Measurements from ENCODE around the gene TCF7L1. TPM values are rescaled to one million over a fixed set of nuclear protein-coding genes. Genes with fewer than 3 reads are reported as not detected.

TCF7L1 gene
- total and polyA plus RNA-seq, 2 of the 13 experiments (the other 11 are each of a cell fraction or from before 2014, with no cell fraction given), result 0.04 to 0.15 TPM

DNA sequence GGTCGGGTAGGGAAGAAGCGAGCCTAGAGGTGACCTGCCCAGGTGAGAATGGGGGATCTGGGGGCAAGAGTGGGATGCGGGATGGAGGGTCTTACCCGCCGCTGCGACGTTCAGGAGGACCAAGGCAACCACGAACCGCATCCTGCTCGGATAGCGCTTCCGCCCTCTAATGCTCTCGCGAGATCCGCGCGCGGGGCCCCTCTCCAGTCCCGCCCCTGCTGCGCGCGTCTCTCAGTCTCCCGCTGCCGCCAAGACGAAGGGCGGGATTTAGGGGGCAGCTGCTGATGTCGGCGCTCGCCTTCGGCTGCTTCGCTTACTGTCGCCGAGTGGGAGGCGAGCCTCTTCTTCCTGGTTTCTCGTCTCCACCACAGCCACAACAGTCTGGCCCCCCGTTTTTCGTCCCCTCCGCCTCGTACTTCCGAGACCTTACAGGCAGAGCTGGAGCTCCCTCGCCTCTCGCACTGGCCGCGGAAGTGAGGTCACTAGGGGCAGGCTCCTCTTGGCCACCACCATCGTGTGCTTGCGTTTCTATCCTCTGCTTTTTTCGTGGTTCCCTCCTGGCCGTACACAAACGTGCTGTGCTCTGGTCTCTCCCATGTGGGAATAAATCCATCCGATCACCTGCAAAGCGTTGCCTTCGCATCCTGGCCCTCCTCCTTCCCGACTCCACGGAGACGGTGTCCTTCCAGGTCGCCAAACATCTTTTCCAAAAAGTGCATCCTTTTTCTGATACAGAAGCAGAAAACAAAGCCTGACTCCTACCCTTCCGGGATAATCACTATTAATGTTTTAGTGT is 194.8 kb downstream of the TCF7L1 start, which contains the start of gene TGOLN2 (continued):
- TF ChIP-seq SRSF4 (IDR thresholded peaks at IDR 0.05; ENCODE audit: low read depth, low read length, poor library complexity, severe bottlenecking), result no peak
- TF ChIP-seq ZFP82 (CRISPR knock-in tag; IDR thresholded peaks at IDR 0.05; ENCODE audit: borderline replicate concordance), result no peak; the same call in 1 of the 2 replicates
- TF ChIP-seq ZNF879 (CRISPR knock-in tag; IDR thresholded peaks at IDR 0.05), result no peak; the same call in 1 of the 2 replicates
- TF ChIP-seq MTF1 (CRISPR knock-in tag; IDR thresholded peaks at IDR 0.05), result peak; percentile 88
- no peak for TF ChIP-seq SOX6 (IDR thresholded peaks at IDR 0.05)
- TF ChIP-seq SOX6 (CRISPR knock-in tag; IDR thresholded peaks at IDR 0.05), result peak; percentile 83
- peak; percentile 75 for TF ChIP-seq HNRNPLL (IDR thresholded peaks at IDR 0.05; ENCODE audit: low read depth, low read length, poor library complexity, severe bottlenecking)
- peak; percentile 47 for TF ChIP-seq CTCF (CRISPR knock-in tag; IDR thresholded peaks at IDR 0.05)
- TF ChIP-seq CREM (IDR thresholded peaks at IDR 0.05), result peak; percentile 87
- TF ChIP-seq CREM (CRISPR knock-in tag; IDR thresholded peaks at IDR 0.05), result no peak
- TF ChIP-seq ETV5 (CRISPR knock-in tag; IDR thresholded peaks at IDR 0.05; ENCODE audit: borderline replicate concordance), result peak; percentile 89
- peak; percentile 83; the same call in 1 of the 2 replicates for TF ChIP-seq ZNF124 (CRISPR knock-in tag; IDR thresholded peaks at IDR 0.05)
- TF ChIP-seq FLYWCH1 (CRISPR knock-in tag; IDR thresholded peaks at IDR 0.05), result no peak
- TF ChIP-seq ZNF430 (CRISPR knock-in tag; IDR thresholded peaks at IDR 0.05), result peak; percentile 96
- TF ChIP-seq TFAP4 (IDR thresholded peaks at IDR 0.05; ENCODE audit: borderline replicate concordance, low read depth), result peak; percentile 66; the same call in 1 of the 2 replicates
- peak; percentile 98 for TF ChIP-seq YEATS2 (CRISPR knock-in tag; IDR thresholded peaks at IDR 0.05; ENCODE audit: borderline replicate concordance)
- TF ChIP-seq ZBTB10 (CRISPR knock-in tag; IDR thresholded peaks at IDR 0.05; ENCODE audit: borderline replicate concordance), result peak; percentile 82; the same call in 1 of the 2 replicates
- TF ChIP-seq, protein P1, sequence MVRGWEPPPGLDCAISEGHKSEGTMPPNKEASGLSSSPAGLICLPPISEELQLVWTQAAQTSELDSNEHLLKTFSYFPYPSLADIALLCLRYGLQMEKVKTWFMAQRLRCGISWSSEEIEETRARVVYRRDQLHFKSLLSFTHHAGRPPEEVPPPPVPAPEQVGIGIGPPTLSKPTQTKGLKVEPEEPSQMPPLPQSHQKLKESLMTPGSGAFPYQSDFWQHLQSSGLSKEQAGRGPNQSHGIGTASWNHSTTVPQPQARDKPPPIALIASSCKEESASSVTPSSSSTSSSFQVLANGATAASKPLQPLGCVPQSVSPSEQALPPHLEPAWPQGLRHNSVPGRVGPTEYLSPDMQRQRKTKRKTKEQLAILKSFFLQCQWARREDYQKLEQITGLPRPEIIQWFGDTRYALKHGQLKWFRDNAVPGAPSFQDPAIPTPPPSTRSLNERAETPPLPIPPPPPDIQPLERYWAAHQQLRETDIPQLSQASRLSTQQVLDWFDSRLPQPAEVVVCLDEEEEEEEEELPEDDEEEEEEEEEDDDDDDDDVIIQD (CRISPR knock-in tag; IDR thresholded peaks at IDR 0.05; ENCODE audit: low read depth), result peak; percentile 46; the same call in 1 of the 2 replicates
- TF ChIP-seq ZNF20 (CRISPR knock-in tag; IDR thresholded peaks at IDR 0.05), result 0 out of 2 replicates have a peak, but pooled peaks have one; percentile 43
- TF ChIP-seq ZBTB46 (CRISPR knock-in tag; IDR thresholded peaks at IDR 0.05; ENCODE audit: borderline replicate concordance), result peak; percentile 82; the same call in 1 of the 2 replicates

Measured in HepG2 (cell line).